Gastroesophageal sphincter (tissue), 4 donors: ENCODE results near the gene ITGAE. TPM values are rescaled to one million over a fixed set of nuclear protein-coding genes. Genes with fewer than 3 reads are reported as not detected.

ENCODE experiments used
- ATAC-seq: fragments of 150-250 bp; one replicate; pipeline ENCODE4 v1.9.1; 2016; ENCODE audit warnings: mild to moderate bottlenecking, moderate library complexity
- H3K27ac ChIP-seq, 4 donors: fragments of 200-600 bp; sonication (generic) in 3 of 4; 1 replicate in 3 of 4; 2 replicates in 1 of 4; pipeline ENCODE4 v1.5.1; 2016 to 2019
- H3K27me3 ChIP-seq: fragments of 200-600 bp; sonication (generic); one replicate; pipeline ENCODE4 v1.5.1; 2019
- H3K36me3 ChIP-seq, 2 donors: fragments of 200-600 bp; sonication (generic); one replicate each; pipeline ENCODE4 v1.5.1; 2019; ENCODE audit warnings: control low read depth in 1 of 2
- H3K4me1 ChIP-seq, 3 donors: fragments of 200-600 bp; sonication (generic); 1 replicate in 2 of 3; 2 replicates in 1 of 3; pipeline ENCODE4 v1.5.1; 2016 to 2019; ENCODE audit warnings: control low read depth in 2 of 3
- H3K4me3 ChIP-seq, 2 donors: fragments of 200-600 bp; sonication (generic); one replicate each; pipeline ENCODE4 v1.5.1; 2019; ENCODE audit warnings: mild to moderate bottlenecking in 1 of 2, moderate library complexity in 1 of 2
- H3K9me3 ChIP-seq, 3 donors: fragments of 200-600 bp; sonication (generic); one replicate each; pipeline ENCODE4 v1.5.1; 2017 to 2019; ENCODE audit warnings: control low read depth in 2 of 3
- EP300 ChIP-seq: sonication (generic); formaldehyde crosslinking; IDR thresholded peaks from one replicate; pipeline ENCODE4 v1.6.1; 2017; ENCODE audit warnings: antibody characterized with exemption, mild to moderate bottlenecking
- POLR2A ChIP-seq, 2 donors: fragments of 450-650 bp; IDR thresholded peaks; one replicate each; pipeline ENCODE4 v1.6.1; 2017; ENCODE audit warnings: antibody characterized with exemption in 2 of 2, mild to moderate bottlenecking in 2 of 2, moderate library complexity in 1 of 2
- POLR2AphosphoS5 ChIP-seq: sonication (generic); formaldehyde crosslinking; IDR thresholded peaks from one replicate; pipeline ENCODE4 v1.6.1; 2017; ENCODE audit warnings: antibody characterized with exemption
- WGBS, 2 donors: methylation state at CpG; one replicate each; pipeline ENCODE4 v1.1.5; 2018; ENCODE audit warnings: low coverage in 1 of 2; 5-methylcytosine and 5-hydroxymethylcytosine counted together
- total RNA-seq, 4 donors: library from RNA; depleted of rRNA; stranded (reverse); fragments of >200 nt; gene quantifications; one replicate each; pipeline ENCODE4 v1.1.0, GENCODE V29; 2016
- TF ChIP-seq, protein P1 (sequence below), 4 experiments: fragments of 200-600 bp in 2 of 4; fragments of 450-650 bp in 2 of 4; sonication (generic) in 1 of 4; IDR thresholded peaks; one replicate each; pipeline ENCODE4 v1.5.1; 2017 to 2019; ENCODE audit warnings: antibody characterized with exemption in 4 of 4, mild to moderate bottlenecking in 2 of 4, moderate library complexity in 2 of 4

The ITGAE gene
- total RNA-seq, 4 donors from 2014 or later: 20.3 to 35.2 (median 21.7) TPM

DNA sequence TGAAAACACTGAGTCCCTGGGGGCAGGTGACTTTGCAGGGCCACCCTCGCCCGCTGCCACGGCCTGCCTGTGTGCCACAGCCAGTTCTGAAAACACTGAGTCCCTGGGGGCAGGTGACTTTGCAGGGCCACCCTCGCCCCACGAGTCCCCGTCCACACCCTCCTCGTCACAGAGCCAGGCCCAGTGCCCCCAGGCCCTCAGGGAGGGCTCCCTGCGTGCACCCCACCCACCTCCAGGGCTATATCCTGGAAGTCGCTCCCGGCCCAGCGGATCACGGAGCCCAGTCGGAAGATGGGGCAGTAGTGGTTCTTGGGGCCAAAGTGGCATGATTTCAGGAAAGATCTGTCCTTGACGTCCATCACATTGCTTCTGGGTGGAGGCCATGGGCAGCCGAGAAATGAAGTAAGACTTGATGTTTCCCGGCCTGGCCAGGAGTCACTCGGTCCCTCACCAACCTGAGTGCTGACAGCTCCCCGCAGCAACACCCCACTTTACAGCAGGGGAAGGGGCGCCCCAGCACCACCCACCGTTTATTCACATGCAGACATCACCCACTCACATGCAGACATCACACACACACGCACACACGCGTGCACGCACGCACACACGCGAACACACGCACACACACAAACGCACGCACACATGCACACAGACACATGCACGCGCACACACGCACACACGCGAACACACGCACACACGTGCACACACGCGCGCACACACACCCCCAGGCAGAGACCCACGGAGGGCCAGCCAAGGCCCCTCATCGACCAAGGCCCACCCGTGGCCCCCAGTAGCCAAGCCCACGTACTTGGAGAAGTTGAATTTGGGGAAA lies 111.5 kb downstream of the ITGAE start:
- 39 to 87% methylated on average over 8 to 11 of the region's 44 CpGs for WGBS, 2 donors
- H3K27ac ChIP-seq: no peak overlapping the region
- ATAC-seq: no peak
- no peaks in the 10 kb centered on the region for H3K36me3 ChIP-seq
- H3K9me3 ChIP-seq: no peaks in the 10 kb centered on the region
- no peak overlapping the region for H3K4me3 ChIP-seq
- H3K4me1 ChIP-seq: peaks cover 0 to under 1% (median 0%) of the 10 kb centered on the region in 3 donors
- TF ChIP-seq EP300: no peak
- TF ChIP-seq POLR2A (IDR thresholded peaks at IDR 0.05): no peak
- peaks cover 72% of the 10 kb centered on the region for H3K27me3 ChIP-seq

GRCh38 chr17:3688852-3689261 lies 112.1 kb downstream of the ITGAE start:
- H3K27ac ChIP-seq: no peak overlapping the region
- H3K4me3 ChIP-seq: no peak overlapping the region
- H3K9me3 ChIP-seq: no peaks in the 10 kb centered on the region
- ATAC-seq: no peak
- TF ChIP-seq EP300 (no peak), POLR2A (IDR thresholded peaks at IDR 0.05) (no peak), POLR2AphosphoS5 (no peak)
- TF ChIP-seq, protein P1, sequence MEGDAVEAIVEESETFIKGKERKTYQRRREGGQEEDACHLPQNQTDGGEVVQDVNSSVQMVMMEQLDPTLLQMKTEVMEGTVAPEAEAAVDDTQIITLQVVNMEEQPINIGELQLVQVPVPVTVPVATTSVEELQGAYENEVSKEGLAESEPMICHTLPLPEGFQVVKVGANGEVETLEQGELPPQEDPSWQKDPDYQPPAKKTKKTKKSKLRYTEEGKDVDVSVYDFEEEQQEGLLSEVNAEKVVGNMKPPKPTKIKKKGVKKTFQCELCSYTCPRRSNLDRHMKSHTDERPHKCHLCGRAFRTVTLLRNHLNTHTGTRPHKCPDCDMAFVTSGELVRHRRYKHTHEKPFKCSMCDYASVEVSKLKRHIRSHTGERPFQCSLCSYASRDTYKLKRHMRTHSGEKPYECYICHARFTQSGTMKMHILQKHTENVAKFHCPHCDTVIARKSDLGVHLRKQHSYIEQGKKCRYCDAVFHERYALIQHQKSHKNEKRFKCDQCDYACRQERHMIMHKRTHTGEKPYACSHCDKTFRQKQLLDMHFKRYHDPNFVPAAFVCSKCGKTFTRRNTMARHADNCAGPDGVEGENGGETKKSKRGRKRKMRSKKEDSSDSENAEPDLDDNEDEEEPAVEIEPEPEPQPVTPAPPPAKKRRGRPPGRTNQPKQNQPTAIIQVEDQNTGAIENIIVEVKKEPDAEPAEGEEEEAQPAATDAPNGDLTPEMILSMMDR (IDR thresholded peaks at IDR 0.05): no peak
- no peaks in the 10 kb centered on the region for H3K4me1 ChIP-seq
- 40% methylated on average over 1 of the region's 14 CpGs; no CpG with 5 or more reads in 1 of the 2 donors for WGBS, 2 donors
- no peaks in the 10 kb centered on the region for H3K36me3 ChIP-seq
- peaks cover 72% of the 10 kb centered on the region for H3K27me3 ChIP-seq

GRCh38 chr17:3688027-3688553 lies 112.9 kb downstream of the ITGAE start:
- 61% methylated on average over 4 of the region's 19 CpGs; no CpG with 5 or more reads in 1 of the 2 donors for WGBS, 2 donors
- Histone ChIP-seq H3K9me3 (no peaks in the 10 kb centered on the region), H3K27ac (no peak overlapping the region), H3K27me3 (peaks cover 72% of the 10 kb centered on the region), H3K4me3 (no peak overlapping the region), H3K4me1 (no peaks in the 10 kb centered on the region), H3K36me3 (no peaks in the 10 kb centered on the region)
- no peak for ATAC-seq
- TF ChIP-seq POLR2A (IDR thresholded peaks at IDR 0.05): no peak
- no peak for TF ChIP-seq EP300
- TF ChIP-seq POLR2AphosphoS5: no peak
- TF ChIP-seq, protein P1 (IDR thresholded peaks at IDR 0.05): no peak

DNA sequence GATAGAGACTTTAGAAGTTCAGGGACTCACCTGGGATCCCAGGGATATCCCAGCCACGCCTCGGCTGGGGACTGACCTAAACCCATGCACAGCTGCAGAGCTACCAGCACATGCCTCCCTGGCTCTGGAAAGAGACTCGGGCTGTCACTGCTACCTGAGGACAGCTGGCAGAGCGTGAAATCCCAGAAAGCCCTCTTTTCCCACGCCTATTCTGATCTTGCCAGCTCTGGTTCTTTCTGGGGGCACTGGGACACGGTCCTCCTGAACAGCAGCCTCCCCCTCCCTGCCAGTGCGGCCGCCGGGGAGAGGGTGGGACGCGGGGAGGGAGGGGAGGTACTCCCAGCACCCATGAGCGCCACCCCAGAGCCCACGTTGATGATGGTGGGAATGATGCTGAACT lies 115.8 kb downstream of the ITGAE start:
- Histone ChIP-seq H3K36me3 (no peaks in the 10 kb centered on the region), H3K4me1 (no peaks in the 10 kb centered on the region), H3K27me3 (peaks cover 67% of the 10 kb centered on the region), H3K4me3 (no peak overlapping the region), H3K9me3 (no peaks in the 10 kb centered on the region), H3K27ac (no peak overlapping the region)
- no peak for ATAC-seq
- WGBS, 2 donors: 20% methylated on average over 1 of the region's 13 CpGs; no CpG with 5 or more reads in 1 of the 2 donors
- TF ChIP-seq POLR2AphosphoS5: no peak
- TF ChIP-seq EP300: no peak
- TF ChIP-seq POLR2A (IDR thresholded peaks at IDR 0.05): no peak
- TF ChIP-seq, protein P1 (IDR thresholded peaks at IDR 0.05): no peak

- 0 to 23% methylated on average over 1 to 6 of the region's 10 CpGs for WGBS, 2 donors
- Histone ChIP-seq H3K36me3 (no peaks in the 10 kb centered on the region), H3K9me3 (no peaks in the 10 kb centered on the region), H3K27me3 (peaks cover 70% of the 10 kb centered on the region), H3K27ac (no peak overlapping the region), H3K4me3 (no peak overlapping the region), H3K4me1 (no peaks in the 10 kb centered on the region)
- TF ChIP-seq, protein P1 (IDR thresholded peaks at IDR 0.05): peak in 3 of 4 experiments; percentile 53 to 81 (median 63)
- no peak for TF ChIP-seq POLR2A (IDR thresholded peaks at IDR 0.05)
- no peak for TF ChIP-seq EP300
- no peak for TF ChIP-seq POLR2AphosphoS5
- no peak for ATAC-seq
Measured at GRCh38 chr17:3683054-3683511, 117.9 kb downstream of the ITGAE start.
